NCI-H510A treated with DMSO at 0.1 percent for 48 hours (cell line): ENCODE measurements around the gene DNAJC6.
"Not testable (repeated sequence)": the region's sequence is repeated elsewhere in the genome, so short reads cannot be mapped to it uniquely, and the experiment has no call there.

Experiments
- DNase-seq: peaks from one replicate; lab custom pipeline; 2025; lab: John Stamatoyannopoulos, UW

DNAJC6 gene

GRCh38 chr1:65309304-65310077 is at the start of gene DNAJC6:
DNAJC6 (plus strand) TSS chr1:65309543; CDS start chr1:65309746, 203 bp downstream.
- peak; percentile 91 for DNase-seq

GRCh38 chr1:65259816-65260215 is 49.5 kb upstream of the DNAJC6 start:
- peak; percentile 31 for DNase-seq

- no peak for DNase-seq
Measured at GRCh38 chr1:65260851-65261473, 48.4 kb upstream of the DNAJC6 start.

GRCh38 chr1:65263286-65263685 is 46.1 kb upstream of the DNAJC6 start:
- DNase-seq: no peak

- peak; percentile 62 for DNase-seq
Measured at GRCh38 chr1:65264197-65264929, 45.0 kb upstream of the DNAJC6 start.

- no peak for DNase-seq
Measured at GRCh38 chr1:65265296-65265650, 44.1 kb upstream of the DNAJC6 start.

- no peak for DNase-seq
Measured at GRCh38 chr1:65265651-65266351, 43.5 kb upstream of the DNAJC6 start.

- DNase-seq: no peak
Measured at GRCh38 chr1:65266476-65266875, 42.9 kb upstream of the DNAJC6 start.

GRCh38 chr1:65267271-65267670 is 42.1 kb upstream of the DNAJC6 start:
- no peak for DNase-seq

GRCh38 chr1:65267683-65268082 is 41.7 kb upstream of the DNAJC6 start:
- no peak for DNase-seq

- no peak for DNase-seq
Measured at GRCh38 chr1:65269612-65270011, 39.7 kb upstream of the DNAJC6 start.

GRCh38 chr1:65276197-65276939 is 33.0 kb upstream of the DNAJC6 start:
- DNase-seq: no peak

GRCh38 chr1:65277605-65278347 is 31.6 kb upstream of the DNAJC6 start:
- DNase-seq: no peak

- DNase-seq: no peak
Measured at GRCh38 chr1:65278376-65279069, 30.8 kb upstream of the DNAJC6 start.

- no peak for DNase-seq
Measured at GRCh38 chr1:65279070-65279779, 30.1 kb upstream of the DNAJC6 start.

GRCh38 chr1:65281846-65282245 is 27.5 kb upstream of the DNAJC6 start:
- DNase-seq: no peak

- no peak for DNase-seq
Measured at GRCh38 chr1:65284229-65284628, 25.1 kb upstream of the DNAJC6 start.

- DNase-seq: no peak
Measured at GRCh38 chr1:65289449-65289848, 19.9 kb upstream of the DNAJC6 start.

- not testable (repeated sequence) for DNase-seq
Measured at GRCh38 chr1:65291818-65292217, 17.5 kb upstream of the DNAJC6 start.
